HuH-7 (cell line): Measurements from ENCODE around the gene LRRC10B.

Source experiments
- DNase-seq: peaks from one replicate; pipeline ENCODE4 v3.0.0; 2011; ENCODE audit warnings: low spot score

The LRRC10B gene

DNA sequence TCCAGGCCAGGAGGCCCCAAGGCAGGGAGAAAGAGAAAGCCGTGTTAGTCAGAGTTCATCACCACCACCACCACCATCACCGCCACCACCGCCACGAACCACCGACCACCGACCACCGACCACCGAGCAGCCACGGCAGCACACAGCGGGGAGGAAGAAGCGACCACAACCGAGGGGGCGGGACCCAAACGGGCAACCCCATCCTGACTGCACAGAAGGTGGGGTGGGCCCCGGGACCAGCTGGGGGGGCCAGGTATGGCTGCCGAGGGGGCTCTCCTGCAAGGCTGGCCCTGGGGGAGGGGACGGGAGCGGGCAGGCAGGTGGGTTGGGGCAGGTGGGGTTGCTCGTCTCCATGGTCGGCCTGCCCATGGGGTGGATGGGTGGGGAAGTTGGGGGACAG lies 38.1 kb downstream of the LRRC10B start:
- DNase-seq: no peak

DNA sequence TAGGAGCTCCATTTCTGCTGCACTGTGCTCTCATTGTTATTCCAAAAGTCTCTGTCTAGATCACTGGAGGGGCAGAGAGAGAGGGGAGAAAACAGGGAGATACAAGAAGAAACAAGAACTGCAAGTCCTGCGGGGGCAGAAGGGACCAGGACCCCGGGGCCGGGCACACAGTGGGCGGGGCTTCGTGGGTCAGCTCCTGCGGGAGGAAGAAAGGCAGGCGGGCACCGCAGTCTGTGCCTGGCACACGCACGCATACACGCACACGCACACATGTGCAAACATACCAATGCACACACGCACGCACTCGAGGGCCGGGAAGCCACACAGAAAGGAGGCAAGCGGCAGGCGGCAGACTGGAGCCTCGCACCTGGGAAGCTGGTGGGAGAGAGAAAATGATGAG lies 38.7 kb downstream of the LRRC10B start:
- no peak for DNase-seq

DNA sequence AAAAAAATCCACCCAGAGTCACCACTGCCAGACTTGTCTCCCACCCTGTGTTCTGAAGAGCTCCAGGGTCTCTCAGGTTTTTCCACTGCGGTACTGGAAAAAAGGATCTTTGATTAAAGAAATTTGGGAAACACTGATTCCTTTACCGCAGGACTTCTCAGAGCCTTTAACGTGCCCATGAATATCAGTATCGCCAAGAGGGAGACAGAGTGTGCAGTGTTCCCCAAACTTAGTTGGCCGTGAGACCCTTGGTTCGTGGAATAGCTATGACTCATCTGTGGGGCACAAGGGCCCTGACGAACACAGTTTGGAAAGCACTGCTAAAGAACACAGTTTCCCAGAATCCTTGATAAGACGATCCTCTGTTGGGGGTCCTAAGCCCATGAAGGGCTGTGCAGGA lies 40.6 kb downstream of the LRRC10B start:
- DNase-seq: no peak

DNA sequence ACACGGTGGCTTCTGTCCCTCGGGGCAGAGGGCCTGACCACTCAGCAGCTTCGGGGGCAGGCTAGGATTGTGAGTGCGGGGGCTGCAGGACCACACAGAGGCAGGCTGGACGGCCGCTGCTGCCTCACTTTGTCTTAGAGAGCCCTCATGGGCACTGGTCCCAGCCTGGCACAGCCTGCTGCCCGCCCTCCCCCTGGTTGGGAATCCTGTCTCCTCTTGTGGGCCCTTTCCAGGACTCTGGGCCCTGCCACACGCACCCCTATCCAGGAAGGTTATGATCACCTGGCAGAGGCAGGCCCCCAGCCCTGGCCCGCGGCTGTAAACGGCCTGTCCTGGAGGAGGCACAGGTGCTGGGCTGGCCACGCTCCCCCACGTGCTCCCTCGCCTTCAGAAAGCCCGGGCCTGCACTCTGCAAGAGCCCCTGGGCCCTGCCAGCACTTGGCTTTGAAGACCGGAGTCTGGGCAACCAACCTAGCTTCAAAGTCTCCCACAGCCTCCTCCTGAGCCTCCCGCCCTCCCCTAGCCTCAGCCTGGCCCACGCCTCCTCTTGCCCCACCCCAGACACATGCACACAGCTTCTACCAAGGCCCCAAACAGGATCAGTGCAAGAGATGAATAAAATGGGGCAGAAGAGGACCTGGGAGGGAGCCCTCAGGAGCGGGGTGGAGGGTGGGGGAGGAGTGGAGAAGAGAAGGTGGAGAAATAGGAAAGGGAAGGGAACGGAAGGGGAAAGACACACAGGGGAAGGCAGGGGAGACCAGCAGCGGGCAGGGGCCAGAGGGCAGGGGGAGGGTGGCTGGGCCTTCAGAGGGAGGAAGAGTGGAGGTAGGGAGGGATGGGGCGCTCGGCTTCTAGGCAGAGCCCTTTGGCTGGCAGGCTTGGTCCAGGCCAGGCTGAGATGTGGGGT lies 41.4 kb downstream of the LRRC10B start:
- DNase-seq: no peak

DNA sequence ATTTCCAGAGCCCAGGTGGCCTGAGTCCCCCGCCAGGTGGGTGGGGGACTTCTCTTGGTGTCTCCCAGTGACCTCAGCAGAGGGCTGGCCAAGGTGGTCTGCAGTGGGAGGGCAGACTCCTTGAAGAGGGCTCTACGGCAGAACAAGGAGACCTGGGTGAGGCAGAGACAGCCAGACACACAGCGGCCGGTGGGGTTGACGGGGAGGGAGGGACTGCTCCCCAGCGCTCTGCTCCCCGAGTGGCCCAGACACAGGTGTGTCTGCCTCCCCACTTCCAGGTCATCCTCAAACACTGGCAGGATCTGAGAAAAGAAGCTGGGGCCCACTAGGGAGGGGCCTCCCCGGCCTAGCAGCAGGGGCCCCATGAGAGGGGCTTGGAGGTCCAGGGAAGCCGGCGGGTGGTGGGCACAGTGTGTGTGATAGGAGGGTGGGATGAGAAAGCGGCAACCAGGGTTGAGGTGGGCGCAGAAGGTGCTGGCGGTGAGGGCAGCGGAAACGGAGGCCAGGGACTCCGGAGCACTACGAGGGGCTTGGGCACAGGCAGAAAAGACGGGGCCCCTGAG lies 42.2 kb downstream of the LRRC10B start:
- DNase-seq: no peak

DNA sequence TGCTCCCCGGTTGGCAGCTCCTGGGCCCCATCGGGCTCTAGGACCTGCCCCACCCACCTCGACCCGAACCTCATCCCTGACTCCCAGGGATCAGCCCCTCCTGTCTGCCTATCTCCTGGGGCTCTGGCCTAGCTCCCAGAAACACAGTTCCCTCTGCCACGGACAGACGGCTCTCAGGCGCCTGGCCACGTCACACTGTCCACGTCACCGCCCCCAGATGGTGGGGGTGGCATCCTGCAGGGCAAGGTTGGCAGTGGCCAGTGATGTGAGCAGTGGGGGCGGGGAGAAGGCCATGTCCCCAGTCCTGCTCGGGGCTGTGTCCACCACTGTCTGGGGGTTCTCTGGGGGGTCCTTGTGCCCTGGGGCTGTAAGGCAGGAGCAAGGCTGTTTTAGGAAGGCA lies 43.1 kb downstream of the LRRC10B start:
- DNase-seq: no peak

DNA sequence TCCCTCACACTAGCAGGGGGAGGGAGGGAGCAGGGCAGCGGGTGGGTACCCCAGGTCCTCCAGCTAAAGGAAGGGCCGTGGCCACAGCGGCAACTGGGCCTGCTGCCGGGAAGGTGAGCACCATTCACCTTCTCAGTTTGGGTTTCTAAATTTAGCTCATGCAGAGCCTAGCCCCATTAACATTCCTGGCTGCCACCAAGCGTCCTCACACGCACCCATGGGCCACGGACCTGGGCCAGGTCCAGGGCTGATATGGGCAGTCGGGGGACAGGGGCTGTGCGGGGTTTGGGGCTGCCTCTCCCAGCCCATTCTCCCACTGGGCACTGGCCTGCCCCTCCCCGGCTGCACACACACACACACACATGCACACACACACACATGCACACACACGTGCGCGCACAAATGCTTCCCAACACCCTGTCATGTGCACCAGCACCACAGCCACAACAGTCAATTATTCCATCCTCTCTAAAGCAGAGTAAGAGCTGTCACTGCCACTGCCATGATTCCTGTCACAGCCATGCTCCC lies 43.6 kb downstream of the LRRC10B start:
- no peak for DNase-seq

DNA sequence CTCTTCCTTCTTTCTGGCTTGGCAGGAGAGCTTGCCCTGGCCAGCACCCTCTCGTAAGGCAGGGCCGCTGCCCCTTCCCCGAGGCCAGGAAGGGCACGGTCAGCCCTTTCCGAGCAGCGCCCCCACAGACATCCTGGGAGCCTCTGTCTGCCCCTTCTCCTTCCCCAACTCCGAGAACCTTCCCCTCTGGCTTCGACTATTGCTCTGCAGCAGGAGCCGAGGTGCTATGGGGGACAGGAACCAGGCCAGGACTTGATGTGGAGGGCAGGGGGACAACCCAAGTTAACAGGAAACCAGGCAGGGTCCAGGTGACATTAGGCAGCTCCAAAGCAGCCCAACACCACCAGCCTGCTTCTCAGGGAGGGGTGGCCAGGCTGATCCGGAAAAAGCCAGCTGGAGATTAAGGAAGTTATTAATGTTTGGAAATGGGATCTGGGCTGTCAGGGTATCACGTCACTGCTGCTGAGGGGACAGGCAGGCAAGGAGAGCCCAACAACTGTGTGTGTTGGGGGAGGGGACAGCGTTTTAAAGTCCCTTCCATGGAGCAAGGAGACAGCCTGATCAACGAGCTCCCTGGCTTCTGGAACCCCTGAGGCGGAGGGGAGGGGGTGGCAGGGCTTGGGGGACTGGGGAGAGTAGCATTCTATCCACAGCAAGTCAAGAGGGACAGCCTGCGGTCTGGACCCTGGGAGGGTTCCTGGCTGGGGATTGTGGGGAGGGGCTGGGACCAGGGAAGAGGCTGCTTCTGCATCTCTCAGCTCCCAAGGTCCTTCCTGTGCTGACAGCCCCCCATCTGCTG lies 45.0 kb downstream of the LRRC10B start:
- no peak for DNase-seq

DNA sequence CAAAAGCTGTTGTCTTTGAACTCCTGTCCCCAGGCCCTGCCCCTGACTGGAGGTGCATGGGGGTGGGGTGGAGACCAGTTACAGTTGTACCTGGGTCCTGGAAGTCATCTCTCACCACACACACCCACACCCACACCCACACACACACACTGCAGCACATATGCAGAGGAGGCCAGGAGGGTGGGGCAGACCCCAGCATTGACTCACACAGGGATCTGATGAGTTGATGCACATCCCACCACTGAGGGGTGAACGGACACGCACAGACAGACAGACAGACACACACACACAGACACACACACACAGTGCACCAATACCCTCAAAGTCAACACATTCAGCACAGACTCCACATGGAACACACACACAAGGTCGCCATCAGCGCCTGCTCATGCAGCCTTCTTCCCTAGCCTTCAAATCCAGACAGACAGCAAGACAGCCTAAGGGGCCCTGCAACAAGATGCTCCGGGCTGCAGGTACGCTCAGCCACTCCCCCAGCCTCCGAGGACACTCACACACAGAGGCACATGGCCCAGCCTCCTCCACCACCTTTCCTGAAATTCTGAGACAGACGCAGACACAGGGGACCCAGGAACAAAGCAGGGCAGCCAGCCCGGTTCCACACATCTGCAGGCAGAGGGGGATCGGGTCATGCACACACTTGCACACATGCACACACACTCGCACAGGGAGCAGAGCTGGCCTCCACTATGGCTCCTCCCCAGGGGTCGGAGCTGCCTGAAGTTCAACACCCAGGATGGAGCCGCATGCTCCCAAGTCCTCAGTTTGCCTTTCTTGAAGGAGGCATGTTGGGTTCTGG lies 45.8 kb downstream of the LRRC10B start:
- DNase-seq: no peak

DNA sequence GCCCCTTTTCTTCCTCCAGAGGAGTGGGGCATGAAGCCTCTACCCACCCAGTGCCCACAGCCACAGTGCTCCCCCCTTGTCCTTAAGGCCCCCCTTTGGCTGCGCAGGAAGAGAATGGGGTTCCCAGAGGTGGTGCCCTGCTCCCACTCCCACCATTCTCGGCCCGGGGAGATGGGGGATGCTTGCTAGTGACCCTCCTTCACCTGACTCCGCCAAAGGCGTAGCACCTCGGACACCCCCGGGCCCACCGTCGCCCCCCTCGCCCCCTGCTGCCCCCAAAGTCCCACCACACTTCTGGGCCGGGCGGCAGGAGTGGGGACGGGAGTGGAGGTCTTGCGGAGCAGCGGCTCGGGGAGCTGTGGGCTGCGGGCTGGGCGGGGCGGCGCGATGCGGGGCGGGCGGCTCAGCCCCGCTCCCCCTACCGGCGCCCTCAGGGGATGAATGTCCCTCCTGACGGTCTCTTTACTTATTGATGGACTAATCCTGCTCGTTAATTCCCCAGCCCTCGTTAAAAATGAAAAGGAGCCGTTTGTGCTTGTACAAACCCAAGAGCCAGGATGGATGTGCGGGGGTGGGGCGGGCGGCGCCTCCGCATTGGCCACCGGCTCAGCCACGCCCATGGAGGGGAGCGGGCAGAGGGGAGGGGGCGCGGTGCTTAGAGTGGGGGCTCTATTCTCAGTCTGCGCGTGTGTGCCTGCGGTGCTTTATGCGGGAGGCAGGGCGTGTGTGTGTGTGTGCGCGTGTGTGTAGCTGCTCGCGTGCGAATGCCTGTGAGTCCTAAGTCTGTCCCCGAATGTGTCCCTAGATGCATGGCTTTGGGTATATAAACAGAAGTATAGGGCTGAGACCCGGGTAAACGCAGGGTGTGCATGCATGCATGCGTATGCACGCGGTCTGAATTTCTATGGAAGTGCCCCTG lies 46.8 kb downstream of the LRRC10B start:
- no peak for DNase-seq

DNA sequence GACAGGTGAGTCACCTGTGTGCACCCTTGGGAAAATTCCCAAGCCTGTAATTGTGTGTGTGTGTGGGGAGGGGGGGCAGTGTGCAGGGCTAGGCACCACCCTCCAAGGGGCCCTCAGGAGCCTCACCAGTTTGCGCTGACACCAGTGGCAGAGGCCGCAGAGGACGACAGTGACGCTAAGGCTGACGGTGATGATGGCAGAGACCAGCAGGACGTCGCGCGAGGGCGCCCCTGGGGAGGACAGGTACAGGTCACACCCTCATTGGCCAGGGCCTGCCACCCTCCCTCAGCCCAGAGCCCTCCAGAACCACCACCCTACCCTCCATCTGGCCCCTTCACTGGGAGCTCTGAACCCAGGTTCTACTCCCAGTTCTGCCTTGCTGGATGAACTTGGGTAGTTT lies 47.4 kb downstream of the LRRC10B start:
- DNase-seq: no peak

DNA sequence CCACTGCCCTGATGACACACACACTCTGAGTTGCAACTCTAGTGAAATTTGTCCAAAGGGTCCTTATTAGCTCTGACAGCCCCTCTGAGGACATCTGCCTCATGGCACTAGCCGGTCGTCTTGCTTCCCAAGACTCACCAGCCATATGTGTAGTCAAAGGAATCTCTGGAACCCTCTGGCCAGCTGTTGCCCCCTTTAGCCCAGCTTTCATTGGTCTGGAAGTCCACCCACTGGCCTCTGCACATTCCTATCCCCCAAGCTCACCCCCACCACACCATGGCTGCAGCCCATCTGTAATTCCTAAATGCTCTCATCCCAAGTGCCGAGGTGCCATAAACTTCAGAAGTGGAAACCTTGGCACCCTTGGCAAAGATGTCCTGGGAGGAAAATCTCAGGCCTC lies 48.1 kb downstream of the LRRC10B start:
- no peak for DNase-seq
